ENCODE measurements around the gene PPP1R3G.
"Not testable (repeated sequence)": the region's sequence is repeated elsewhere in the genome, so short reads cannot be mapped to it uniquely, and the experiment has no call there.

The PPP1R3G gene

DNA sequence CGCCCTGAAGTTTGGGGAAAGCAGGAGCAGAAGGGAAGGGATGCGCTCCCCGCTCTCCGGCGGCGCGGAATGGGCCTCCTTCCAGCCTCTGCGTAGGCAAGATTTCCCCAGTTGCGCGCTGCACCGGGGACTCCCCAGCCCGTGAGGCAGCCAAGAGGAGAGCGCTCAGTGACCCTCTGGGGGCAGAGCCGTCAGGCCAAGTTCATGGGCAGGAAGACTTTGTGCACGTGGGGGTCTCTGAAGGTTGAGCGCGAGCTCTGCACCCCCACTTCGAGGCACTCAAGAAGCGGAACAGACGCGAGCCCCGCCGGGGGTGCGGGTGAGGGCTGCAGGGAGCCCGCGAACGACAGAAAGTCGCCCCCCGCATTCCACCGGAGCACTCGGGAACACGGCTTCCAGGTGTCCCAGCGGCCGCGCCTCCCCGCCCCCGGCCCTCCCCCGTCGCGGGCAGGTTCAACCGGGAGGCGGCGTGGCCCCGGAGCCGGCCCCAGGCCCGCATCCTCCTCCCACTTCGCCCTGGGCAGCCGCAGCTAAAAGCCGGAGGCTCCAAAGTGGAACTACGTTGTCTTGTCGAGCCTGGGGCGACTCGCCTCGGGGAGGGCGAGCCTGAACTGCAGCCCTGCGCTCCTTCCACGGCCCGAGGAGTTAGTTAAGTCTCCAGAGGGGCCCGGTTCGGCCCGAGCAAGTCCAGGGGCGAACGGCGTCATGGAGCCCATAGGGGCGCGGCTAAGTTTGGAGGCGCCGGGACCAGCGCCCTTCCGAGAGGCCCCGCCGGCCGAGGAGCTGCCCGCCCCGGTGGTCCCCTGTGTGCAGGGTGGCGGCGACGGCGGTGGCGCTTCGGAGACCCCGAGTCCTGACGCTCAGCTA, at the start of gene PPP1R3G:
TSS of gene PPP1R3G (plus strand) at position 561 of the 867 bp plus-strand sequence. CDS start at position 706, 145 bp downstream.
- no peak for FAIRE-seq

DNA sequence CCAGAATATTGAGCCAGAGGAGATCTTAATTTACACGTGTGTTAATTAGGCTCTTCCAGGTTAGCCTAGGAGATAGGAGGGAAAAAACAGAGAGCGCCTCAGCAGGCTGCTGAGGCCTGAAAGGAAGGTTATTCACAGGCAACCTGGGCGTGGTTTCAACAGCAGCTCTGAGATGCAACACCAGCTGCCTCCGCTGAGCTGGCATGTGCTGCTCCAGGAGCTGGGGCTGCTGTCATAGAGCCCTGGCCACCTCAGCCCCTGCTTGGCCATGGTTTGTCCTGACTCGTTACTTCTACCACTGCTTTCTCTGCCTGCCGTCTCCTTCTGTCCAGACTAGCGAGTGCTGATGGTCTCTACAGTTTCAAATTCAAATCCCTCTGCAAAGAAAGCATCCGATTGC, 48.9 kb upstream of the PPP1R3G start:
- no peak for FAIRE-seq

DNA sequence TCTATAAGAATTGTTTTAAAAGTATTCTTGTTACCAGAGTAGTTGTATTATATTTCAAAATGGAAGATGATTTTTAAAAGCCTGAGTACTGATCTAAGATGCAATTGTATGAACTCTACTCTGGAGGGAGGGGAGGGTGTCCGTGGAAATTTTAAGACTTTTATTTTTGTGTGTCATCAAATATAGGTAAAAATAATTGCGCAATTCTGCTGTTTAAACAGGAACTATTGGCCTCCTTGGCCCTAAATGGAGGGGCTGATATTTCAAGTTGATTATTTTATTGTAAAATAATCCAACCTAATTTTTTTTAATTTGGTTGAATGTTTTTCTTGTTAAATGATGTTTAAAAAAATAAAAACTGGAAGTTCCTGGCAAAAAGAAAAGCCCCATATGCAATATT, 43.2 kb upstream of the PPP1R3G start:
- no peak for FAIRE-seq

DNA sequence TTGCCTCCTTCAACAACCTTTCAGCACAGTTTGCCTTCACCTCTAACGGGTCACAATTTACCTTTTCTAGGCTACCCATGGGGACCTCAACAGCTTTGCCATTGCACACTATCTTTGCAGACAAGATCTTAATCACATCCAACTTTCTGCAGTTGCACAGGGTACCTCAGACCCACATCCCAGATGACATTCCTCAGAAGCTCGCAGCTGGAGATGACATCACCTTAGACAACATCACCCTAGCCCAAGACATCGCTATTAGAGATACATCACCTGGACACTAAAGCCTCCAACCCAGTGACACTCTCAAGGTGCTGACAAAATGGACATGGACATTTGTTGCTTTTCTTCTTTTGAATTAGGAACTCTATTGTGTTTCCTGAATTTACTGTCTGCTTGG, 42.7 kb upstream of the PPP1R3G start:
- no peak for FAIRE-seq

DNA sequence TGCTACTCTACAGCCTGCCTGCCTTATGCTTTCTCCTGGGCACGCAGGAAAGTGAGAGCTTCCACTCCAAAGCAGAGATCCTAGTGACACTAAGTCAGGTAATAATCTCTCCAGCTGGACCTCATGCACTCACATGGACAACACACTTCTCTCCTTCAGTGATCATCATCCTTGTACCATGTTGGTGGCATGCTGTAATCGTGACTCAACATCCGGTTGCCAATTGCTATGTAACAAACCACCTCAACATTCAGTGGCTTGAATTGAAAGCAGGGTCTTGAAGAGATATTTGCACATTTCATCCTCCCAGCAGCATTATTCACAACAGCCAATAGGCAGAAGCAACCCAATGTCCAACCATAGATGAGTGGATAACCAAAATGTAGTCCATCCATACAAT, 40.3 kb upstream of the PPP1R3G start:
- no peak for FAIRE-seq

DNA sequence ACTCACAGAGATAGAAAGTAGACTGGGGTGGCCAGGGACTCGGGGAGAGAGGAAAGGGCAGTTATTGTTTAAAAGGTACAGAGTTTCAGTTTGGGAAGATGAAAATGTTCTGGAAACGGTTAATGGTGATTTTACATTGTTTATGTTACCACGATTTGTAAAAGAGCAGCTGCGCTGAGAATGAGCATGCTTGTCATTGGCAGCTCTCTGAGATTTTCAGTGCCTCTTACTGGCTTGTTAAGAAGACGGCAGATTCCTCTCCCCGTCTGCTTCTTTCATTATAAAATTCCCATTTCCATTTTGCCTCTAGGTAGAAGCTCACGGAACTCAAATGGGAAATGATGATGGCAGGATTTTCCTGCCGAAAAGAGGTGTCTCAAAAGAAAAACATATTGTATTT, 39.7 kb upstream of the PPP1R3G start:
- FAIRE-seq = no peak

DNA sequence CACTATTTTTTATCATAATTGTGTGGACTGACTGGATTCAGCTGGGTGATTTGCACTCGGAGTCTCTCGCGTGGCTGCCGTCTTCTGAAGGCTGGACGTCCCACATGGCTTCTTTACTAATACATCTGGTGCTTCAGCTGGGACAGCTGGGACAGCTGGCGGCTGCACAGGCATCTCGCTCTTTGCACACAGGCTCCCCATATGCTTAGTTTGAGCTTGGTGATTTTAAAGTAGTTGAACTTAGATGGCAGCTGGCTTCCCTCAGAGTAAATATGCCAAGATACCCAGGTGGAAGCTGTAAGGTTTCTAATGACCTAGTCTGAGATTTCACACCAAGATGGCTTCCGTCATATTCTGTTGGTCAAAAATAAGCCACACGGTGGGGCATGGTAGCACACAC, 38.7 kb upstream of the PPP1R3G start:
- no peak for FAIRE-seq

DNA sequence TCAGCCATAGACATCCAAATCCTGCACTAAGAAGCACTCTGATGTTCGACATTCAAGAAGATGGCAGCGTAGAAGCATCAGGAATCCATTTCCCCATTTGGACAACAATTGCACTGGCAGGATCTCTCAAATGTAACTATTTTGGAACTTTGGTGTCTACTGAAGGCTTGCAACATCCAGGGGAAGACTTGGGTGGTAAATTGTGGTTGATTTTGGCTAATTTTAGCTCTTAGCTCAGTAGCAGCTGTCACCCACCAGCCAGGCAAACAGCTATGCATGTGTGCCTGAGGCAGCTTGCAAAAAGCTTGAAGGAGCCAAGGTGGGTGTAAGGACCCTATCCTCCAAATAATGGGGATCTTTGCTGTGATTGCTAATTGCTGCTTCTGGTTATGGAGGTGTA, 35.1 kb upstream of the PPP1R3G start:
- FAIRE-seq = no peak

DNA sequence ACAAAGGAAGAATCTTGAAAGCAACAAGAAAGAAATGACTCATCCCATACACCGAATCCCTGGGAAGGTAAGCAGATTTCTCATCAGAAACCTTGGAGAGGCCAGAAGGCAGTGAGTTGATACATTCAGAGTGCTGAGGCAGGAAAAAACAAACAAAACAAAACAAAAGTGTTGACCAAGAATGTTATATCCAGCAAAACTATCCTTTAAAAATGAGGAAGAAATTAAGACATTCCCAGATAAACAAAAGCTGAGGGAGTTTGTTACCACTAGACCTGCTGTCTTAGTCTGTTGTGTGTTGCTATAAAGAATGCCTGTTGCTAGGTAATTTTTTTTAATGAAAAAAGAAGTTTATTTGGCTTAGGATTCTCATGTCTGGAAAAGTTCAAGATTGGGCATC, 33.7 kb upstream of the PPP1R3G start:
- FAIRE-seq = no peak

DNA sequence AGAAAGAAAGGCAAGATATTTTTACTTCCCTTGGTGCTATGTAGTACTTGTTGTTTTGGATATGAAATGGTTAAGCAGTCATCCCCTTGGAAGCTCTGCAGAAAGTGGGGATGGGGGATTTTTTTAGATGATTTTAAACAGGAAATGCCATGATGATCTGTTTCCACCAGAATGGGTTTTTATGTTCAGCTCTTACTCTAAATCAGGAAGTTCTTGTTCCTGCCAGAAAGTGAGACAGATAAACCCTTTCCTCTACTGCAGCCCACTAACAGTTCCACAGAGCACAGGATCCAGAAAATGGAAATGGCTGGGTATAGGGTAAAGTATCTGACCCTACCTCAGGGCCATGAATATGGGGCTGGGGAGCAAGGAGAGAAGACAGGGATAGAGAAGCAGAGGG, 32.1 kb upstream of the PPP1R3G start:
- no peak for FAIRE-seq

DNA sequence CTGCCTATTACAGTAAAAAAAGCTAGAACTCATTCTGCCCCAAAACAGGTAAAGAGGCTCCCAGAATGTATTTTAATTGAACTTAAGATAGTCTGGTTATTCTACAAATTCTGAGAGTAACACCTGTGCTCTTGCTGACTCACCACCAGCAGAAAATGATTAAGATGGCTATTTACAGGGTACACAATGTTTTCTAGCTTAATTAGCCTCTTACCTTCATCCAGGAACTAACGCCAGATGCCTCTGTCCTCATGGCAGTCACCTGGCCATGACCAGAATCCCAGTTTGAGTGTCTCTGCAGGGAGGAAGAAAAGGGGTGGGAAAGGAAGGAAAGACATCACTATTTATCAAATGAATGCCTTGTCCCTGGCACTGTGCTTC, 31.3 kb upstream of the PPP1R3G start:
- FAIRE-seq = no peak

DNA sequence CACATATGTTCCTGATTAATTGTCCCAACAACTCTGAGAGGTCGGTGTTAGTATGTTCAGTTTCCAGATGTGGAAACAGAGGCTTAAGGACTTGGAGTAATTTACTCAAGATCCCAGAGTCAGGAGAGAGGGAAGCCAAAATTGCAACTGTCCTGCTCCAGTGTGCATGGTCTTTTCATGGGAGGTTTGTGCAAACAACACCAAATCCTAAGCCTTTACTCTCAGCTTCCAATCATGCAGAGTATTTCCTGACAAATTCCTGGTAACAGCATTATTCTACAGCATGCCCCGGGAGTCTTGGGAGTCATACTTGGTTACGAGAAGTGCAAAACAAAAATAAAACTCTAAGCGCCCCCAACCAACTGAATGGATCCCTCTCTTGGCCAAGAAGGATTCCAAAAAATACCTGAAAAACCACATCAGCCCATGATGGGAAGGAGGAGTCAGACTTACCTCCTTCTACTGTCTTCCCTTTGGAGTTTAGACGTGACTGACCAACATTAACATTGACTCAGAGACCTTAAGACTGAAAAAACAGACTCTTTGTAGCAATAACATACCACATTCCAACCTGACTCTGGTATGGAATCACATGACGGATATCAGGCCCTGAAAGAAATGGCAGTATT, 30.8 kb upstream of the PPP1R3G start:
- FAIRE-seq = no peak

DNA sequence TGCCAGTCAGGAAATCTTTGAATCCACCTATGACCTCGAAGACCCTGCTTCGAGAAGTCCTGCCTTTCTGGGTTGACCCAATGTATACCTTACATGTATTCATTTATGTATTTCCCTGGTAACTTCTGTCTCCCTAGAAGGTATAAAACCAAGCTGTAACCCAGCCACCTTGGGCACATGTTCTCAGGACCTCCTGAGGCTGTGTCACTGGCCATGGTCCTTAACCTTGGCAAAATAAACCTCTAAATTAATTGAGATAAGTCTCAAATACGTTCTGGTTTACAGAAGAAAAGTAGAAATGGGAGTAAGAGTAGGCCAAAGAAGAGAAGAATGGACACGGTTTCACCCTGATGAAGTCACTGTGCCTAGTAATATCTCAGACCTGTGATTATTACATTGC, 30.0 kb upstream of the PPP1R3G start:
- no peak for FAIRE-seq

DNA sequence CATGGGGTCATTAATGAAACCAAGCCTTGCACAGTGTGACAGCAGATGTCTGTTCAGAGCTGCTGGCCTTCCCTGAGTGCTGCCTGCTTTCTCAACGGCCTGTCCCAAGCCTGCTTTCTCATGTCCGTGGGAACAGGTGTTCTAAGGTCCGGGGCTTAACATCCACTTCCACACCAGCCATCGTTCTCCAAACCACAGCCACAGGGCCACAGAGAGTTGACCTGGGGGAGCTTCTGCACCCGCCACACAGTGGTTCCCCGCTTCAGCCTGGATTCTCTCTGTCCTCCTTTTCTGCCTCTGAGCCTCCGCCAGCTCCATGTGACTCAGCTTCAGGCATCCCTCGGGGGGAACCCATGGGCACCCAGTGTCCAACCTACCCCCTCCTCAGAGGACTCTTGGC, 26.9 kb upstream of the PPP1R3G start:
- no peak for FAIRE-seq

DNA sequence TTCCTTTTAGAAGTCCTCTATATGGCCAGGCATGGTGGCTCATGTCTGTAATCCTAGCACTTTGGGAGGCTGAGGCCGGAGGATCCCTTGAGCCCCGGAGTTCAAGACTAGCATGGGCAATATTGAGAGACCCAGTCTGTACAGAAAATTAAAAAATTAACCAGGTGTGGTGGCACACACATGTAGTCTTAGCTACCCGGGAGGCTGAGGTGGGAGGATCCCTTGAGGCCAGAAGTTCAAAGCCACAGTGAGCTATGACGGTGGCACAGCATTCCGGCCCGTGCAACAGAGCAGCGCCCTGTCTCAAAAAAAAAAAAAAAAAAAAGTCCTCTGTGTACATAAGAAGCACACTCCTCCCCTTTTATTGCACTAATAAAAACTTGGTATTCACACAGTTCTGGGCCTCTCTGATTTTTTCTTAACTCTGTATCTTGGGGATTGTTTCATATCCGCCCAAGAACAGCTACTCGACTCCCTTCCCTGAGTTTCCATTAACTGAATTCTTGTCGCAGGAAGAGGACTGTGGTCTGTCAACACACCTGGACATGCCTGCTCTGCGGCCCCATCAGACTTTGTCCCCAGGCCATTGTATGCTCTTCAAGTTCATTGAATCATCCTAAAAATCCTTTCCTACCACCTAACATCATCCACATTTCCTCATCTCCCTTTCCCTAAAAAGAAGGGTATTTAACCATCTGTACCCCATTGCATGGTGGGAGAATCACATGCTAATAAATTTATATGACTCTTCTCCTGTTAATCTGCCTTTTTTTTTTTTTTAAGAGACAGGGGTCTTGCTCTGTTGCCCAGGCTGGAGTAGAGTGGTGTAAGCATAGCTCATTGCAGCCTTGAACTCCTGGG, 25.9 kb upstream of the PPP1R3G start:
- no peak for FAIRE-seq

DNA sequence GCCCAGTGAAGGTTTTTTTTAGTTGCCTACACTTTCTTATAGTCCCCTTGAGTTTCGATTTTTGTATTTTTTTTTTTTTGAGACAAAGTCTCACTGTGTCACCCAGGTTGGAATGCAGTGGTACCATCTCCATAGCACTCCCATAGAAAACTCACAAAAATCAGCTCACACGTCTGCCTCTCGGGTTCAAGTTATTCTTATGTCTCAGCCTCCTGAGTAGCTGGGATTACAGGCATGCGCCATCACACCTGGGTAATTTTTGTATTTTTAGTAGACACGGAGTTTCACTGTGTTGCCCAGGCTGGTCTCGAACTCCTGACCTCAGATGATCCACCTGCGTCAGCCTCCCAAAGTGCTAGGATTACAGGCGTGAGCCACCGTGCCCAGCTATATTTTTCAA, 24.7 kb upstream of the PPP1R3G start:
- FAIRE-seq = not testable (repeated sequence)

DNA sequence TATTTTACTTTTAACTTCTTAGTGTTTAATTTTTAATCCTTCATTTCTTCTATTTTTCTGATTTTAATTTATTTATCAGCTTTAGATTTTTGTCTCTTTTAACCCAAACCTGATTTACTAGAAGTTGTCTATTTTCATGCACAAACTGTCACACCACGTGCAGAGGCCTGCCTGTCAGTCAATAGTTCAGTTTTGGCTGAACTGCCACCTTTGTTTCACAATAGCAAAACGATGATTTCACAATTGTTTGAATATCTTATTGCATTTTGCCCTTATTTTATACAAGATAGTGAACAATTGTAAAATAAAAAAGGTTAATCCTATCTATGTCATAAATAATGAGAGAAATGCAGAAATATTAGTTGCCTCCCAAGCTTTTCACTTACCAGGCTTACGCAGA, 24.0 kb upstream of the PPP1R3G start:
- FAIRE-seq = no peak

DNA sequence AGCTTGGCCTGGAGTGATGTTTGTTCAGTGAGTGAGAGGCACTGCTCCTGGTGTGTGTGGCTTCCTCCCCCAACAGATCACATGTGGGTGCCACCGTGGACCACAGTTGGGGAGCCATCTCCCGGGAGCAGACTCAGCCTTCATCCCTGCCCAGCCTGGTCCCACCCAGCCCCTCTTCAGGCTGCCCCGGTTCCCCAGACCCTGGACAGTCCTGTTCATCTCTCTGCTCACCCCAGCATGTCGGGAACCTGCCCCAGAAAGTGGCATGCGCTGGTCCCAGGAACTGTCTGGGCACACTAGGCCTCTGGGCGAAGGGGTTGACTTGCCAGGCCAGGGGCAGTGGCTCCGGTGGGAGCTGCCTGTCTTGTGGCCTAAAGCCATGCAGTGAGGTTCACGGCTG, 21.5 kb upstream of the PPP1R3G start:
- no peak for FAIRE-seq

DNA sequence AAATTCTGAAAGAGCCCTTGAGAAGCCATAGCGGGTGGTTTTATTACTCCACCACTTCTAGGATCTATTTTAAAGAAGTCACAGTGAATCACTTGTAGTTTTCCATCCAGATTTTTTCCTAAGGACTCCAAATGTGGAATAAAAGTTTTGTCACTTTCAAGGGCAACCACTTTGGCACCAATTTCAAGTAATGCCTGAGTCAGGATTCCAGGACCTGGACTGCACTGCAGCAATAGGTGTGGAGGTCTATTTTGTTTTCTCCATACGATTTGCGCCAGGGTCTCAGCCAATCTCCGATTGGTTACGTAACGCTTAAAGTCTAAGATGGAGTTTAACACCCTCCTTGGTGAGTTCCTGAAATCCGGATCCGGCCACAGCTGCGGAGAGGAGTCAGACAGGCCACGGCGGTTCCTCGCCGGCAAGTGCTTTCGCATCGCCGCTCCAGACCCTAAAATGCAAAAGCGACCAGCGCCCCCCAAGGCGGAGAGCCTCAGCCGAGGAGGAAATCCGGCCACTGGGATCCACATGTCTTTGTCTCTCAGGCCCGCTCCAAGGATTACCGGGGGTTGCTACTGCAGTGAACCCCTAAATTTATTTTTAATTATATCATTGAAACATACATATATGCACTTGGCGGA, 18.6 kb upstream of the PPP1R3G start:
- no peak for FAIRE-seq

DNA sequence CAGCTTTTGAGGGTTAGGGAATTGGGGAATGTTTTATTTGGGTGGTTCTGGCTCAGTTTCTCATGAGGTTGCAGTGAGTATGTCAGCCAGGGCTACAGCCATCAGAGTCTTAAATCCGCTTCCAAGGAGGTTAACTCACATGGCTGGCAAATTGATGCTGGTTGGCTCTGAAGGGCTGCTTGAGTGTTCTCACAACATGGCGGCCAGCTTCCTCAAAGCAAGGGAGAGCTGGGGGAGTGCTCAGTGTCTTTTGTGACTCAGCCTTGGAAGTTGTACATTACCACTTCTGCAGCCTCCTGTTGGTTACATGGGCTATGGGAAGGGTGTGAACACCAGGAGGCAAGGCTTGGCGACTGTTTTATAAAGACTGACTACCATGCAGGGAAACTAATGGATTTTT, 17.8 kb upstream of the PPP1R3G start:
- FAIRE-seq = no peak

DNA sequence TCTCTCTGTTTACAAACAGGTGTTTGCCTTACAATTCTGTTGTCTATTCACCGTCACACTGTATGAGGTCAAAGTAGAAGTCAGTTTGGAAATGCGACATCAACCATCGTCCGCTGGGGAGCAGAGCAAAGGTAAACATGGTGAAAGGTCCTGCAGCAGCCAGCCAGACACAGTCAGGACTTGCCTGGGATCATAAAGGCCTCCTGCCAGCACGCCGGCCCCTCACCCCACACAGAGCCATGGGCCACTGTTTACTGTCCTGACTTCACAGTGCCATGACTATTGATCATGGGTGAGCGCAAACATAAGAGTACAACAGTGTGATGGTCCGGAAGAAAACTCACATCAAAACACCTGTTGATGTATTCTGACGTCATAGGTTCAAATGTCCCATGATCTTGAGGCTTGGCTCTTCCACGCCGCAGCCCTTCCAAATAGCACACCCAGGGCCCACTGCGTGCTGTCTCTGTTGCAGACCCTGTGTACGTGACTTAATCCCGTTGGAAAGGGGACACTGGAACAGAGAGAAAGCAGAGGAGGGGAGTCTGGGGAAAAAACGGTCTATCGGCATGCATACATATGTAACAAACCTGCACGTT, 16.9 kb upstream of the PPP1R3G start:
- FAIRE-seq = no peak

DNA sequence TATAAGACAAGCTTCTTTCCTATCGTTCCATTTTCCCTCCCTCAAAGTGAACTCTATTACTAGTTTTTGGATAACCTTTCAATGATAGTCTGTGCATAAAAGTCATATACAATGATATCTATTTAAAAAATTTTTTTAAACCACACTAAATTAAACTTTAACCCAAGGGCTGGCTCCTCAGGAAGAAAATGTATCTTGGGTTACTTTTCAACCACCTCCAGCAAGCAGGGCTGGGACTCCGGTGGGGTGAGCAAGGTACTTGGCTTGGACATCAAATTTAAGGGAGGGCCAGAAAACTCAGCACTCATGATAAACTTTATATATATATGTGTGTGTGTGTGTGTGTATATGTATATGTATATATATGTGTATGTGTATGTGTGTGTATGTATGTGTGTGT, 13.9 kb upstream of the PPP1R3G start:
- FAIRE-seq = no peak

DNA sequence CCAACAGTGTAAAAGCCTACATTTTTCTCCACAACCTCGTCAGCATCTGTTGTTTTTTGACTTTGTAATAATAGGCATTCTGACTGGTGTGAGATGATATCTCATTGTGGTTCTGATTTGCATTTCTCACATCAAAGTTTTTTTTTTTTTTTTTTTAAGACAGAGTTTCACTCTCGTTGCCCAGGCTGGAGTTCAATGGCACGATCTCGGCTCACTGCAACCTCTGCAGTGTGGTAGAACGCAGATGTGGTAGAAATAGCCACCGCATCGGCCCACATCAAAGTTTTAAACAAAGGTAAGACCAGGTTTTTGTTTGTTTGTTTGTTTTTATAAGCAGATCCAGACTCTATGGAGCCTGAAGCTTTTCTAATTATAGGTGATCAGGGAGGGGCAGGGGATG, 12.7 kb upstream of the PPP1R3G start:
- no peak for FAIRE-seq
